NCI-H748 (cell line): ENCODE data around the gene ACAA1.
"Not testable (repeated sequence)": the region's sequence is repeated elsewhere in the genome, so short reads cannot be mapped to it uniquely, and the experiment has no call there.

ENCODE experiments used
- DNase-seq: peaks from one replicate; lab custom pipeline; 2025; ENCODE audit not compliant: unreplicated experiment; lab: John Stamatoyannopoulos, UW

ACAA1 gene

GRCh38 chr3:38107911-38108648 is 28.8 kb downstream of the ACAA1 start:
- DNase-seq, result no peak

GRCh38 chr3:38105525-38105924 is 31.4 kb downstream of the ACAA1 start:
- DNase-seq, result no peak

GRCh38 chr3:38102444-38102814 is 34.5 kb downstream of the ACAA1 start:
- DNase-seq, result no peak

GRCh38 chr3:38101811-38102443 is 35.0 kb downstream of the ACAA1 start:
- no peak for DNase-seq

GRCh38 chr3:38100498-38100897 is 36.4 kb downstream of the ACAA1 start:
- no peak for DNase-seq

- no peak for DNase-seq
Measured at GRCh38 chr3:38099518-38099917, 37.4 kb downstream of the ACAA1 start.

GRCh38 chr3:38098376-38098723 is 38.6 kb downstream of the ACAA1 start:
- DNase-seq, result no peak

- DNase-seq, result no peak
Measured at GRCh38 chr3:38097446-38098375, 39.2 kb downstream of the ACAA1 start.

GRCh38 chr3:38095669-38096483 is 41.1 kb downstream of the ACAA1 start:
- no peak for DNase-seq

GRCh38 chr3:38094999-38095398 is 41.9 kb downstream of the ACAA1 start:
- DNase-seq, result no peak

GRCh38 chr3:38090453-38090852 is 46.5 kb downstream of the ACAA1 start:
- DNase-seq, result no peak

GRCh38 chr3:38089163-38089562 is 47.8 kb downstream of the ACAA1 start:
- DNase-seq, result no peak

- no peak for DNase-seq
Measured at GRCh38 chr3:38088126-38089078, 48.5 kb downstream of the ACAA1 start.

GRCh38 chr3:38087278-38087677 is 49.6 kb downstream of the ACAA1 start:
- not testable (repeated sequence) for DNase-seq

- DNase-seq, result no peak
Measured at GRCh38 chr3:38086496-38086895, 50.4 kb downstream of the ACAA1 start.

GRCh38 chr3:38085943-38086324 is 51.0 kb downstream of the ACAA1 start:
- no peak for DNase-seq

GRCh38 chr3:38085311-38085942 is 51.5 kb downstream of the ACAA1 start:
- no peak for DNase-seq

GRCh38 chr3:38084334-38085310 is 52.3 kb downstream of the ACAA1 start:
- DNase-seq, result no peak
